Activated CD8-positive, alpha-beta T cell treated with anti-CD3 and anti-CD28 coated beads for 36 hours (primary cell): ENCODE data around the gene RNASEH1. TPM values are rescaled to one million over a fixed set of nuclear protein-coding genes. Genes with fewer than 3 reads are reported as not detected.

ENCODE experiments used
- ATAC-seq: fragments of 200-7000 bp; cut with Tn5 transposase; one replicate; pipeline ENCODE4 v1.10.0; 2021; ENCODE audit warnings: mild to moderate bottlenecking, moderate library complexity
- CTCF ChIA-PET: fragments of 350-600 bp; sonication (Branson Sonifier 250); formaldehyde crosslinking; loops from one replicate; lab custom pipeline; 2021; ENCODE audit warnings: antibody characterized with exemption; lab: Charles Lee
- POLR2A ChIA-PET: fragments of 350-600 bp; sonication (Branson Sonifier 250); formaldehyde crosslinking; loops from one replicate; lab custom pipeline; 2021; ENCODE audit warnings: antibody characterized with exemption; lab: Charles Lee
- DNase-seq: peaks from one replicate; pipeline ENCODE4 v3.0.0-alpha.2; 2020
- H3K27ac Mint-ChIP-seq: one replicate; pipeline ENCODE4 v1.8.0; 2021; ENCODE audit warnings: mild to moderate bottlenecking, mixed read lengths
- H3K27me3 Mint-ChIP-seq: one replicate; pipeline ENCODE4 v1.8.0; 2021; ENCODE audit warnings: mixed read lengths
- H3K36me3 Mint-ChIP-seq: one replicate; pipeline ENCODE4 v1.8.0; 2021; ENCODE audit warnings: low read depth, mixed read lengths
- H3K4me1 Mint-ChIP-seq: one replicate; pipeline ENCODE4 v1.8.0; 2021; ENCODE audit warnings: low read depth, mixed read lengths
- H3K4me3 Mint-ChIP-seq: one replicate; pipeline ENCODE4 v1.8.0; 2021; ENCODE audit warnings: mild to moderate bottlenecking, moderate library complexity, mixed read lengths
- H3K9me3 Mint-ChIP-seq: one replicate; pipeline ENCODE4 v1.8.0; 2021; ENCODE audit warnings: mixed read lengths
- intact Hi-C: fragments of 100-400 bp; cut with micrococcal nuclease; formaldehyde crosslinking; loops from one replicate; pipeline ENCODE4 v1.10.0; 2022
- total RNA-seq, 2 experiments: library from RNA; stranded (reverse); gene quantifications; one replicate each; pipeline ENCODE4 v1.2.3, GENCODE V29; 2021
- TF ChIP-seq, protein P1 (sequence below): fragments of 200-600 bp; IDR thresholded peaks from one replicate; pipeline ENCODE4 v1.8.0; 2022; ENCODE audit warnings: antibody characterized with exemption, mild to moderate bottlenecking

Gene RNASEH1
- total RNA-seq, 2 experiments from 2014 or later = 23.4 to 24.7 TPM

DNA sequence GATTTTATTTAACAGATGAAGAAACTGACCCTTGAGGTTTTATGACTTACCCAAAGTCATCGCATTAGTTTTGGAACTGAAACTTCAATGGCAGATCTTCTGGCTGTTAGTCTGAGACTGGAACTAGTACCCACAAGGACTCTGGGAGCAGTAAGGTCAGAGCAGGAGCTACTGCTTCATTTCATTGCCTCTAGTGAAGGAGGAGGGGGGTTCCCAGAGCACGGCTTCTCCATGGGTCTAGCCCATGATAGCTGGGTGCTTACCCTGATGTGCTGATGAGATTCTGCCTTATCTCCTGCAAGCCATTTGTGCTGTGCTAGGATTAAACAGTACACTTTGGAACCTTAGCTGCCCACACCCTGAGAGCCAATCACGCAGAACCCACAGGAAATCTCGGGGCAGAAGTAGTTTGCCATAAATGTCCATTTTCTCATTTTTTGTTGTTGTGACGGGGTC, 5.4 kb upstream of the RNASEH1 start:
- DNase-seq (no peak), ATAC-seq (no peak)
- ChIA-PET POLR2A (interaction anchor here (0.6 to 0.9 kb wide), 2 partner anchors 11 to 186 kb away, joined by 3 read pairs; partner anchors contain the start of gene EIPR1), CTCF (no interaction called here)
- Mint-ChIP-seq H3K4me1 (peaks cover 20% of the 10 kb centered on the region), H3K27ac (no peak overlapping the region), H3K9me3 (no peaks in the 10 kb centered on the region), H3K36me3 (peaks cover 21% of the 10 kb centered on the region), H3K4me3 (no peak overlapping the region), H3K27me3 (no peaks in the 10 kb centered on the region)
- intact Hi-C loops = no loop called here
- TF ChIP-seq, protein P1, sequence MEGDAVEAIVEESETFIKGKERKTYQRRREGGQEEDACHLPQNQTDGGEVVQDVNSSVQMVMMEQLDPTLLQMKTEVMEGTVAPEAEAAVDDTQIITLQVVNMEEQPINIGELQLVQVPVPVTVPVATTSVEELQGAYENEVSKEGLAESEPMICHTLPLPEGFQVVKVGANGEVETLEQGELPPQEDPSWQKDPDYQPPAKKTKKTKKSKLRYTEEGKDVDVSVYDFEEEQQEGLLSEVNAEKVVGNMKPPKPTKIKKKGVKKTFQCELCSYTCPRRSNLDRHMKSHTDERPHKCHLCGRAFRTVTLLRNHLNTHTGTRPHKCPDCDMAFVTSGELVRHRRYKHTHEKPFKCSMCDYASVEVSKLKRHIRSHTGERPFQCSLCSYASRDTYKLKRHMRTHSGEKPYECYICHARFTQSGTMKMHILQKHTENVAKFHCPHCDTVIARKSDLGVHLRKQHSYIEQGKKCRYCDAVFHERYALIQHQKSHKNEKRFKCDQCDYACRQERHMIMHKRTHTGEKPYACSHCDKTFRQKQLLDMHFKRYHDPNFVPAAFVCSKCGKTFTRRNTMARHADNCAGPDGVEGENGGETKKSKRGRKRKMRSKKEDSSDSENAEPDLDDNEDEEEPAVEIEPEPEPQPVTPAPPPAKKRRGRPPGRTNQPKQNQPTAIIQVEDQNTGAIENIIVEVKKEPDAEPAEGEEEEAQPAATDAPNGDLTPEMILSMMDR = no peak

DNA sequence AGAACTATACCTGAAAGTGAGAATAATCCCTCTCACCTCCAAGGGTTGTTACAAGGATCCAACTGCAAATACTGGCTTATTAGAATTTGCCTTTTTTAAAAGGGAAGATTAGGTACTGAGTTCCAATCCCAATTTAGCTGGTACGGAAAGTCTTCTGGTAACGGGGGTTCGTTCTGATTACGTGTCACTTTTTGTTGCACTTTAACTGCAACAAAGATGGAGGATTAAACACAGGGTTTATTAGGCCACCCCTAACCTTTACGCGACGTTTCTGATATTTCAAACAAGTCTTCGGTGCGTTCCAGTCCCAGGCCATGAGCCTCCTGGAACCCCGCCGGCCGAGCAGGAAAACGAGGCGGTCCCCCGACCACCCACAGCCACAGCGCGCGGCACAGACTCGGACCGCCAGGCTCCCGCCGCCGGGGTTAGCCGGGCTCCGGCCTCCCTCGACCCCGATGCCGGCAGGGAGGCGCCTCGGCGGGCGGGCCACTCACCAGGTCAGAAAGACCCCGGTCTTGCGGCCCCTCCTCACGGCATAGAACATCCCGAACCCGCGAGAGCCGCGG, 411 bp downstream of the RNASEH1 start:
- Mint-ChIP-seq H3K4me1 (peaks cover 42% of the 10 kb centered on the region), H3K9me3 (no peaks in the 10 kb centered on the region), H3K36me3 (peaks cover 58% of the 10 kb centered on the region), H3K27me3 (no peaks in the 10 kb centered on the region), H3K4me3 (peak overlapping the region; percentile 91), H3K27ac (peak overlapping the region; percentile 96)
- DNase-seq (no peak), ATAC-seq (peak; percentile 16)
- intact Hi-C loops = loop anchor here (2.0 to 10.0 kb wide), 2 partner anchors 17 to 173 kb away; partner anchors contain the start of gene RPS7
- ChIA-PET POLR2A (interaction anchor here (0.8 to 3.6 kb wide), 12 partner anchors 10 to 180 kb away, joined by 3 to 30 read pairs (median 4); partner anchors contain the start of genes ADI1, EIPR1 and TRAPPC12), CTCF (interaction anchor here (1.1 to 1.5 kb wide), 3 partner anchors 15 to 38 kb away, joined by 3 read pairs; no protein-coding TSS in a partner anchor)
- TF ChIP-seq, protein P1 = no peak

DNA sequence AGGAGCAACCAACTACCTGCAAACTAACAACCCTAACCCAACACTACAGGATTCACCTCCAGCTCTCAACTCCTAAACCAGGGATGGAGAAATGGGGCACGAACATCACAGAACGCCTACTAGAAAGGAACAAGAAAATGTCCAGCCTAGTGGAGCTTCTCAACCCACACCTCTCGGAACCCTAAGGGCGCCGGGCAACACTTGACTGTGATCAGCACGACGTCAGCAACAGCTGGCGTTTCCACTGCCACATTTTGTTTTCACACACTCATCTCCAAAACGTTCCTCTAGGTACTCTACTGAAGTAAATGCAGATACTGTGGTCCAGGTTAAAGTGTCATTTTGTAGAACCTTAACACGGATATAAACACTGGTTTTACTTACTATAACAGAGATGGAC, 4.2 kb downstream of the RNASEH1 start:
- DNase-seq = no peak
- TF ChIP-seq, protein P1 = no peak
- no peaks in the 10 kb centered on the region for H3K27me3 Mint-ChIP-seq
- intact Hi-C loops = loop anchor here (10.0 kb wide), 1 partner anchor 169 kb away; no protein-coding TSS in a partner anchor
- peaks cover 68% of the 10 kb centered on the region for H3K36me3 Mint-ChIP-seq
- CTCF ChIA-PET = interaction anchor here (1.7 kb wide), 1 partner anchor 41 kb away, joined by 3 read pairs; the partner anchor contains the start of gene COLEC11
- no peak overlapping the region for H3K4me3 Mint-ChIP-seq
- H3K27ac Mint-ChIP-seq = no peak overlapping the region
- POLR2A ChIA-PET = interaction anchor here (0.6 to 3.1 kb wide), 3 partner anchors 10 to 871 kb away, joined by 3 to 10 read pairs (median 6); no protein-coding TSS in a partner anchor
- no peak for ATAC-seq
- peaks cover 27% of the 10 kb centered on the region for H3K4me1 Mint-ChIP-seq
- H3K9me3 Mint-ChIP-seq = no peaks in the 10 kb centered on the region

DNA sequence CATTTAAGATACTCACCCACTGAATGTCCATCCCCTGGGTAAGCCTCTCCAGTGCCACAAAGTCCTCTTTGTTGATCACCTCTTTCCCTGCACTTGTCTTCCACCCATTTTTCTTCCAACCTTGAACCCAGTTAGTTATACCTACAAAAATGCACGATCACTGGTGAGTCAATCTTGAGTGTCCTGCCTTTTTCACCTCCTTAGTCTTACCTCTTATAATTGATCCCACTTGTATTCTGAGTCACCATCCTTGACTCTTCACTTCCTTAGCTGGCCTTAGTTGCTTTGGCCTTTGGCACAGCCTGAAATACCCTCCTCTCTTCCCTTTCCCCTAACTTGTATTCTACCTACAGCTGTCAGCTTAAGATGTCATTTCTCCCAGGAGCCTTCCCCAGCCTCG, 10.2 kb downstream of the RNASEH1 start:
- POLR2A ChIA-PET = interaction anchor here (1.4 to 1.6 kb wide), 2 partner anchors 11 to 28 kb away, joined by 3 to 5 read pairs; partner anchors contain the start of gene RNASEH1
- Mint-ChIP-seq H3K4me3 (no peak overlapping the region), H3K27ac (no peak overlapping the region), H3K27me3 (no peaks in the 10 kb centered on the region), H3K36me3 (peaks cover 66% of the 10 kb centered on the region), H3K4me1 (no peaks in the 10 kb centered on the region), H3K9me3 (no peaks in the 10 kb centered on the region)
- CTCF ChIA-PET = interaction anchor here (0.9 kb wide), 1 partner anchor 180 kb away, joined by 3 read pairs; no protein-coding TSS in a partner anchor
- TF ChIP-seq, protein P1 = no peak
- ATAC-seq (no peak), DNase-seq (no peak)
- intact Hi-C loops = no loop called here
